ENCODE results near the gene TAS2R38. TPM values are rescaled to one million over a fixed set of nuclear protein-coding genes. Genes with fewer than 3 reads are reported as not detected.

TAS2R38 gene
- polyA plus RNA-seq, 3 donors, result not detected

GRCh38 chr7:141976524-141977245 is 3.1 kb upstream of the TAS2R38 start:
- no peak for DNase-seq (ENCODE audit: low read depth in 3 of 3, low spot score in 2 of 3)

- DNase-seq (ENCODE audit: low read depth in 3 of 3, low spot score in 2 of 3), result peak; percentile 31 to 55 (median 49)
These were observed 2.4 kb upstream of the TAS2R38 start for GRCh38 chr7:141975806-141976523.

- no peak for DNase-seq (ENCODE audit: low read depth in 3 of 3, low spot score in 2 of 3)
These were observed 1.3 kb upstream of the TAS2R38 start for GRCh38 chr7:141974831-141975230.

GRCh38 chr7:141960687-141961422 is 12.7 kb downstream of the TAS2R38 start:
- no peak for DNase-seq (ENCODE audit: low read depth in 3 of 3, low spot score in 2 of 3)

DNA sequence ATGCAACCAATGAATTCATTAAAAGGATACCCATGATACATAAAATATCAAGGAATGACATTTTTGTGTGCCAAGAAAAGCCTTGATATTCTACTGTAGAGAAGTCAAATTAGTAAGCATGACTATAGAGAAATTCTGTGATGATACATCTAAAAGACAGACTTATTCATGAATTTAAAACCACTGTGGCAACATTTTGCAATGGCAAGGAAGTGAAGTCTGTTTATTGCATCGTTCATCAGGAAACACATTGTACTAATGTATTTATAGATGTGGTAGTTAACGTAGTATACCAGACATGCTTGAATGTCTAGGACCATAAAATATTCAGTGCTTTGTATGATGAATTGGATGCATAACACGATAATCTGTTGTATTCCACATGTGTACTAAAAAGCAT is 17.5 kb downstream of the TAS2R38 start:
- DNase-seq (ENCODE audit: low read depth in 3 of 3, low spot score in 2 of 3), result no peak

DNA sequence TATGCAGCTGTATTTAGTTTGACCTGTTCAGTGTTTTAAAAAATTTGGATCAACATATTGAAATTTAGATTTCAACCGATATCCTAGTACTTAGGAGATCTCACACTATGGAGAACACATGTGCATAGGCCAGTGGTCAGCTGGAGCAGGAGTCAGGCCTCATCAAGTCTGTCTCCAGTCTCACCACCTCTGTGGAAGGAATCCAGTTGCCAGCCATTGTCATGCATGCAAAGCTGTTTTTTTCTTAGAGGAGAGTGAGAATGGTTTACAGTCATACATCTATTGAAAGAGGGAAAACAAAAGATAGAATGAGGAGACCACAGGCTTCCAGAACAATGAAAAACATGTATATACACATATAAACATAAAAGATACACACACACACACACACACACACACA is 19.2 kb downstream of the TAS2R38 start:
- DNase-seq (ENCODE audit: low read depth in 3 of 3, low spot score in 2 of 3), result no peak

- DNase-seq (ENCODE audit: low read depth in 3 of 3, low spot score in 2 of 3), result no peak
These were observed 21.1 kb downstream of the TAS2R38 start for GRCh38 chr7:141952461-141952860.

GRCh38 chr7:141950806-141951205 is 22.8 kb downstream of the TAS2R38 start:
- DNase-seq (ENCODE audit: low read depth in 3 of 3, low spot score in 2 of 3), result no peak

GRCh38 chr7:141949911-141950310 is 23.7 kb downstream of the TAS2R38 start:
- no peak for DNase-seq (ENCODE audit: low read depth in 3 of 3, low spot score in 2 of 3)

DNA sequence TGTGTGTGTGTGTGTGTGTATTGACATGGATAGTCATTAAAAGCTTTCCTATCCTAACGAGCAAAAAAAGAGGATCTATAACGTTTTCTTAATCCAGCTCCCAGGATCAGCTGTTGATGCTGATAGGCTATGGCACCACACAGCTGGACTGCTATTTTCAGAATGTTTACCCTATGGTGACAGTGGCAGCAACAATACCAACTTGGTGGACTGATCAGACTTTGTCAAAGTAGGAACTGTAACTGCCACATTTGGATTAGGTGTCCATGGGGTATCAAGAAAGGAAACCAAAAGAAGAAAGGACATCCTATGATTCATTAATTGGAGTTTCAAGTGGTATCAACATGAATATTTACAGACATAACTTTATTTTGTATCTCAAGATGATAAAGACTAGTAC is 24.1 kb downstream of the TAS2R38 start:
- no peak for DNase-seq (ENCODE audit: low read depth in 3 of 3, low spot score in 2 of 3)

DNA sequence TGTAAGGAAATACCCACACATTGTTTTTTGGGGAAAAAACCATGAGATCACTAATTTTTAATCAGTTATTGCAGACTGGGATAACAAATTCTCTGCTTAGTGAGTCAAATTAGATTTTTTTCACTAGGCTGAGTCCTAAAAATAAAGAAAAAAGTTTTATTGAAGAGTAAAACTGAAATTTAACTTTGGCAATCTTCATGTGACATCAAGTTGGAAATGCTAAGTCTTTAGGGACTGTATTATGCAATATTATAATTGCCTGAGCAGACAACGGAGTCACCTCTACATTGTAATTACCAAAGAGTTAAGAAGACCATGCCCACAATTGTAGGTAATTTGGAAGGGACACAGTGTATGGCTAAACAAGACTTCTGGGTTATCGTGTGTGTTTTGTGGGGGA is 24.6 kb downstream of the TAS2R38 start:
- no peak for DNase-seq (ENCODE audit: low read depth in 3 of 3, low spot score in 2 of 3)

DNA sequence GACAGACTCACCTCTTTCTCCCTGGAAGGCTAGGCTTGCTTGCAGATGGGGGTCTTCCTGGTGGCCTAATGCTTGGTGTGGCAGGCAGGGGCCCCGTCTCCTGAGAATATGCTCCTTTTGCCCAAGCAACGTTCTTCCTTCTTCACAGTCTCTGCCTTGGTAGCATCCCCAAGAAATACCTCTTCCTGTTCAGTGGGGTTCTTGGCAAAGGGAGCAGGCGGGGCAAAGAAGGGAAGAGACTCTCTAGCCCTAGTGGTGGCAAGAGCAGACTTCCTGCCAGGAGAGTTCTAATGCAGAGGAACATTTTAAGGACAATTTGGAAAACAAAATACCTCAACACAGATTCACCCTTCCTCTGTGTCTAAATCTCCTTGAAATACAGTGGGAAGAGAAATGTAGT is 26.8 kb downstream of the TAS2R38 start, which contains the start of gene CLEC5A:
Gene CLEC5A (minus strand): TSS at position 179 of the 400 bp plus-strand sequence. CDS start 682 bp downstream, outside the sequence.
- DNase-seq (ENCODE audit: low read depth in 3 of 3, low spot score in 2 of 3), result no peak

DNA sequence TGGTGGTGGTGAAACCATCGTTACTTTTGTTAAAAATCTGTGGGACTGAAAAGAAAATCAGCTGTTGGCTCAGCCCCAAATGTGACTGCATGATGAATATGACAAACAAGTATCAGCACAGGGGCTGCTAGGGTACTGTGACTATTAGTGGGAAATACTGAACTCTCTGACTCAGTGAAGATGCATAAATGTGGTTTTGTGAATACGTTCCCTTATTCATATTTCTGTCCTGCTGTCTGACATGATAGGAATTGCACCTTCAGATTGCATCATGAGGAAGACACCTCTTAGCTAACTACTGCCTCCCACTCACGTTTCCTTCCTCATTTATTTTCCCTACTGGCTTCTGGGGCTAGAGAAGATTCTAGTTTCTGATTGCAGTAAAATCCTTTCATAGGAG is 28.2 kb downstream of the TAS2R38 start:
- no peak for DNase-seq (ENCODE audit: low read depth in 3 of 3, low spot score in 2 of 3)

DNA sequence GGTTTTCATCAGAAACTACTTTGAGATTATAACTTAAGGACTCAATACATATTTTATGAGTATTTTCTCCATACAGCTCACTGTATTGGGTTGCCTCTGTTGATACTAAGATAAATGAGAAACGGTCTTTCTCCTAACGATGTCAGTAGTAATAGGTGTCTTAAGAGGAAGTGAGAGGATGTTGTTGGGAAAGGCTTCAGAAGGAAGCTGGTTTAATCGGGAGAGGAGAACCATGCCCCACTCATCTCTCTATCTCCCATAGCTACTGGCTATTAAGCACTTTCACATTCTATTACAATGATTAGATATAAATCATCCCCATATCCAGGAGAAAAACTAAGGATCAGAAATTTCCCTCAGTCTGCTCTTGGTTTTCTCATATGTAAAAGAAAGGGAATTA is 28.8 kb downstream of the TAS2R38 start:
- DNase-seq (ENCODE audit: low read depth in 3 of 3, low spot score in 2 of 3), result no peak

- no peak for DNase-seq (ENCODE audit: low read depth in 3 of 3, low spot score in 2 of 3)
These were observed 29.7 kb downstream of the TAS2R38 start for GRCh38 chr7:141943846-141944245.

DNA sequence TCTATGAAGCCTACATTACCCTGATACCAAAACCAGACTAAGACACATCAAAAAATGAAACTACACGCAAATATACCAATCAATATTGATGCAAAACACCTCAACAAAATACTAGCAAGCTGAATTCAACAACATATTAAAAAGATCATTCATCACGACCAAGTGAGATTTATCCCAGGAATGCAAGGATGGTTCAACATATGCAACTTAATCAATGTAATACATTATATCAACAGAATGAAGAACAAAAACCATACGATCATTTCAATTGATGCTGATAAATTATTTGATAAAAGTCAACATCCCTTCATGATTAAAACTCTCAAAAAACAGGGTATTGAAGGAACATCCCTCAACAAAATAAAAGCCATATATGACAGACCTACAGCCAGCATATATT is 32.5 kb downstream of the TAS2R38 start:
- DNase-seq (ENCODE audit: low read depth in 3 of 3, low spot score in 2 of 3), result no peak

DNA sequence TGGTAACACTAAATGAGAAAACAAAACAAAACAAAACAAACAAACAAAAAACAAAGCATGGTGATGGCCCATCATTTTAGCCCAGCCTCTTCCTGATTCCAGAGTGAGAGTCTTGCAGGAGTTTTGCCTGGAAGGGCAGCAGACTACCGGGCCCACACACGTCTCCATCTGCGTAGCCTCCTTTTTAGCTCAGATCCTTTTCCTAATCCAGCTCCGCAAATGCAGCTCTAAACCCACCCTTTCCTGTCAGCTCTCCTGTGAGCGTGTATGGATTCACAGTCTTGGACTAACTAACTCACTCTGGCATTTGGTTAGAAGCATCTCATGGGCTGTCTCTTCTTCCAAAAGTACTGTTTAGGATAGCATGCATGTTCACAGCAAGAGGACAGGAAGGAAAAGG is 43.4 kb downstream of the TAS2R38 start:
- DNase-seq (ENCODE audit: low read depth in 3 of 3, low spot score in 2 of 3), result no peak

GRCh38 chr7:141928845-141929195 is 44.8 kb downstream of the TAS2R38 start:
- DNase-seq (ENCODE audit: low read depth in 3 of 3, low spot score in 2 of 3), result no peak

DNA sequence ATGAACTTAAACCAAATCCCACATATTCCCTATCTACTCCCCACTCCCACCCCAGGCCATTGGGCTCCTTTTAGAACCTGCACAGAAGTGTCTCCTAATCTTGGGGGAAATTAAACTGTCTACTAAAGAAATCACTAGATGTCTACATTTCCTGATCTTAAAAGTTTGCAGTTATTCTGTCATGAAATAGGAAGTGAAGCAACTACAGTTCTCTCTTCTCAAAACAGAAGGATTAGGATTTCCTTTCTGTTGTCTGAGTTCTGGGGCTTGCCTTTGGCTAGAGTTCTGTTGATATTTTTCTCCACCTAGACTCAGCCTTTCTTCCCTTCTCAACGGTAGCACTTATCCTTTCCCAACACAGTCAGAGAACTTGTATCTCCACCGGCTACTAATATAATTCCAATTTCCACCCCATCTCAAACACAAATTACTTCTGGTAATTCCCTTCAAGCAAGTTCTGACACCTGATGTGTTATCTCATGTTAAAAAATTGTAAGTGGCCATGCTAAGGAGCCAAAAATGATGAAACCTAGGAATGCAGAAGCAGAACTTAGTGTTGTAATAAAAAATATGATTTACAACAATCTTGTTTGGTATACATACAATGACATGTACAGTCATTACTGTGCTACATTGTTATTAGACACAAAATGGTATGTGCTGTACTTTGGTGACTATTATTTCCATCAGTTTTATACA is 45.3 kb downstream of the TAS2R38 start:
- no peak for DNase-seq (ENCODE audit: low read depth in 3 of 3, low spot score in 2 of 3)

All from right renal cortex interstitium (tissue), 3 donors.